H9 (cell line): ENCODE measurements around the gene C2CD2. TPM values are rescaled to one million over a fixed set of nuclear protein-coding genes. Genes with fewer than 3 reads are reported as not detected.
A peak's percentile ranks its signal among the peaks of the same experiment; 100 is the strongest.

Experiments
- DNase-seq: peaks from one replicate; pipeline ENCODE4 v3.0.0-alpha.2; 2017
- H2AFZ ChIP-seq: one replicate; pipeline ENCODE4 v1.6.1; 2013; ENCODE audit warnings: mild to moderate bottlenecking, low read length, control low read depth, moderate library complexity
- H2AK5ac ChIP-seq: 2 replicates; pipeline ENCODE4 v1.6.1; 2013; ENCODE audit warnings: low read length, control low read depth, mixed read lengths; ENCODE audit not compliant: insufficient read length
- H2BK120ac ChIP-seq: one replicate; pipeline ENCODE4 v1.6.1; 2013; ENCODE audit warnings: low read depth, mild to moderate bottlenecking, low read length, control low read depth, inconsistent platforms; ENCODE audit not compliant: poor library complexity, severe bottlenecking
- H2BK12ac ChIP-seq: 2 replicates; pipeline ENCODE4 v1.6.1; 2013; ENCODE audit warnings: low read length, control low read depth, mixed read lengths, low read depth; ENCODE audit not compliant: insufficient read length
- H2BK15ac ChIP-seq: 2 replicates; pipeline ENCODE4 v1.6.1; 2013; ENCODE audit warnings: low read depth, low read length, control low read depth
- H2BK20ac ChIP-seq: one replicate; pipeline ENCODE4 v1.6.1; 2013; ENCODE audit warnings: low read depth, mild to moderate bottlenecking, low read length, control low read depth, inconsistent platforms; ENCODE audit not compliant: poor library complexity, severe bottlenecking
- H2BK5ac ChIP-seq: 2 replicates; pipeline ENCODE4 v1.6.1; 2013; ENCODE audit warnings: low read length, control low read depth, mixed read lengths; ENCODE audit not compliant: insufficient read length
- H3K14ac ChIP-seq: 2 replicates; pipeline ENCODE4 v1.6.1; 2013; ENCODE audit warnings: low read length, control low read depth; ENCODE audit not compliant: insufficient read depth
- H3K18ac ChIP-seq: 2 replicates; pipeline ENCODE4 v1.6.1; 2013; ENCODE audit warnings: low read depth, mild to moderate bottlenecking, mixed read lengths, low read length, control low read depth; ENCODE audit not compliant: insufficient read length
- H3K23ac ChIP-seq: 2 replicates; pipeline ENCODE4 v1.6.1; 2013; ENCODE audit warnings: low read length, control low read depth, mixed read lengths, low read depth; ENCODE audit not compliant: insufficient read length
- H3K23me2 ChIP-seq: 2 replicates; pipeline ENCODE4 v1.6.1; 2013; ENCODE audit warnings: low read depth, mild to moderate bottlenecking, mixed read lengths, low read length, control low read depth; ENCODE audit not compliant: insufficient read length, poor library complexity, severe bottlenecking
- H3K27ac ChIP-seq: 2 replicates; pipeline ENCODE4 v1.5.1; 2013; ENCODE audit warnings: low read length, control low read depth, mixed read lengths, low read depth; ENCODE audit not compliant: insufficient read length
- H3K27me3 ChIP-seq: 2 replicates; pipeline ENCODE4 v1.6.1; 2013; ENCODE audit warnings: low read length, control low read depth, inconsistent platforms; ENCODE audit not compliant: insufficient read depth
- H3K4ac ChIP-seq: 2 replicates; pipeline ENCODE4 v1.6.1; 2013; ENCODE audit warnings: low read depth, mild to moderate bottlenecking, control low read depth, inconsistent platforms, low read length, moderate library complexity
- H3K4me1 ChIP-seq: 2 replicates; pipeline ENCODE4 v1.6.1; 2013; ENCODE audit warnings: low read length, control low read depth, inconsistent platforms; ENCODE audit not compliant: insufficient read depth
- H3K4me2 ChIP-seq: 2 replicates; pipeline ENCODE4 v1.6.1; 2013; ENCODE audit warnings: low read length, control low read depth, mixed read lengths; ENCODE audit not compliant: insufficient read length, insufficient read depth
- H3K56ac ChIP-seq: 2 replicates; pipeline ENCODE4 v1.6.1; 2013; ENCODE audit warnings: low read depth, mild to moderate bottlenecking, mixed read lengths, low read length, control low read depth; ENCODE audit not compliant: insufficient read length
- H3K79me1 ChIP-seq: 2 replicates; pipeline ENCODE4 v1.6.1; 2013; ENCODE audit warnings: low read depth, mild to moderate bottlenecking, moderate library complexity, low read length, control low read depth, inconsistent platforms; ENCODE audit not compliant: insufficient read depth, poor library complexity, severe bottlenecking
- H3K79me2 ChIP-seq: 2 replicates; pipeline ENCODE4 v1.6.1; 2013; ENCODE audit warnings: low read length, control low read depth, inconsistent platforms; ENCODE audit not compliant: insufficient read depth
- H3K9ac ChIP-seq: 2 replicates; pipeline ENCODE4 v1.6.1; 2013; ENCODE audit warnings: low read length, control low read depth, mixed read lengths; ENCODE audit not compliant: insufficient read length; ENCODE audit errors: extremely low read depth
- H3K9me3 ChIP-seq: one replicate; pipeline ENCODE4 v1.6.1; 2013; ENCODE audit warnings: low read depth, low read length, inconsistent platforms; ENCODE audit not compliant: control insufficient read depth
- H3T11ph ChIP-seq: one replicate; pipeline ENCODE4 v1.6.1; 2013; ENCODE audit warnings: mild to moderate bottlenecking, low read length, control low read depth, inconsistent platforms
- H4K20me1 ChIP-seq: one replicate; pipeline ENCODE4 v1.6.1; 2013; ENCODE audit not compliant: control insufficient read depth, insufficient read length, insufficient read depth
- H4K5ac ChIP-seq: 2 replicates; pipeline ENCODE4 v1.6.1; 2013; ENCODE audit warnings: low read depth, mild to moderate bottlenecking, mixed read lengths, low read length, control low read depth; ENCODE audit not compliant: insufficient read length
- H4K8ac ChIP-seq: replicated peaks from 2 replicates; pipeline ENCODE4 v1.6.1; 2013; ENCODE audit warnings: low read length, control low read depth, mixed read lengths, low read depth; ENCODE audit not compliant: insufficient read length
- H4K91ac ChIP-seq: 2 replicates; pipeline ENCODE4 v1.6.1; 2013; ENCODE audit warnings: low read depth, mild to moderate bottlenecking, moderate library complexity, mixed read lengths, low read length, control low read depth; ENCODE audit not compliant: insufficient read length
- H3K27ac Mint-ChIP-seq, 3 experiments: 2 replicates in 2 of 3; 3 replicates in 1 of 3; pipeline ENCODE4 v1.8.0; 2020 to 2021; ENCODE audit warnings: mixed read lengths in 3 of 3, mild to moderate bottlenecking in 1 of 3, moderate library complexity in 1 of 3
- H3K27me3 Mint-ChIP-seq: 2 replicates; pipeline ENCODE4 v1.8.0; 2021; ENCODE audit warnings: low read depth, mild to moderate bottlenecking, moderate library complexity, mixed read lengths
- H3K36me3 Mint-ChIP-seq, 3 experiments: 2 replicates in 2 of 3; 3 replicates in 1 of 3; pipeline ENCODE4 v1.8.0; 2020 to 2021; ENCODE audit warnings: low read depth in 3 of 3, mixed read lengths in 3 of 3; ENCODE audit not compliant: insufficient read depth in 1 of 3
- H3K4me1 Mint-ChIP-seq, 2 experiments: 2 replicates each; pipeline ENCODE4 v1.8.0; 2020; ENCODE audit warnings: mixed read lengths in 2 of 2
- H3K4me3 Mint-ChIP-seq, 2 experiments: 2 replicates in 1 of 2; 3 replicates in 1 of 2; pipeline ENCODE4 v1.8.0; 2020 to 2021; ENCODE audit warnings: mild to moderate bottlenecking in 2 of 2, mixed read lengths in 2 of 2, moderate library complexity in 1 of 2
- H3K9me3 Mint-ChIP-seq, 2 experiments: 2 replicates in 1 of 2; 3 replicates in 1 of 2; pipeline ENCODE4 v1.8.0; 2020; ENCODE audit warnings: mild to moderate bottlenecking in 2 of 2, mixed read lengths in 2 of 2, moderate library complexity in 1 of 2
- CTCF ChIP-seq: fragments of 200-600 bp; sonication (generic); conservative IDR thresholded peaks from 3 replicates; pipeline ENCODE4 v1.8.0; 2021; ENCODE audit warnings: antibody characterized with exemption, mild to moderate bottlenecking
- WGBS: extraction: QIAGEN DNeasy Blood & Tissue Kit; methylation state at CpG from one replicate; pipeline ENCODE4 v1.1.7; 2013; ENCODE audit warnings: missing lambda C conversion rate, low lambda C conversion rate, mixed read lengths; ENCODE audit not compliant: insufficient read length; ENCODE audit errors: extremely low coverage; 5-methylcytosine and 5-hydroxymethylcytosine counted together
- total RNA-seq: library from RNA; stranded (reverse); gene quantifications from 2 replicates; pipeline ENCODE4 v1.2.1, GENCODE V29; 2021

Gene C2CD2
- total RNA-seq, 1 experiment from 2014 or later, result 14.6 TPM

- Histone ChIP-seq H3K4me1 (0 out of 2 replicates have a peak, but pooled peaks cover 3% of the 10 kb centered on the region), H2AK5ac (no peak overlapping the region), H2AFZ (no peak overlapping the region), H2BK15ac (no peak overlapping the region), H3K14ac (no peak overlapping the region), H3K27ac (no peak overlapping the region), H2BK12ac (no peak overlapping the region), H4K8ac (no peak overlapping the region), H4K20me1 (no peaks in the 10 kb centered on the region), H4K91ac (no peak overlapping the region), H3K18ac (no peak overlapping the region), H3K4me2 (no peak overlapping the region), H2BK20ac (no peak overlapping the region), H3K9ac (no peak overlapping the region), H3T11ph (no peak overlapping the region), H2BK120ac (no peak overlapping the region), H3K4ac (no peak overlapping the region), H3K79me1 (no peaks in the 10 kb centered on the region), H3K27me3 (no peaks in the 10 kb centered on the region), H3K56ac (no peak overlapping the region), H3K23me2 (no peaks in the 10 kb centered on the region), H3K79me2 (no peaks in the 10 kb centered on the region), H2BK5ac (no peak overlapping the region), H3K9me3 (no peaks in the 10 kb centered on the region), H4K5ac (no peak overlapping the region), H3K23ac (no peak overlapping the region)
- no peaks in the 10 kb centered on the region for H3K36me3 Mint-ChIP-seq
- peaks cover 28 to 33% of the 10 kb centered on the region in 2 experiments for H3K4me1 Mint-ChIP-seq
- peak overlapping the region in 2 of 3 experiments; percentile 49 to 64; a peak in 3 of 7 replicates for H3K27ac Mint-ChIP-seq
- no peak for TF ChIP-seq CTCF
- DNase-seq, result no peak
- no peaks in the 10 kb centered on the region; the same call in 1 of the 2 replicates for H3K27me3 Mint-ChIP-seq
- H3K4me3 Mint-ChIP-seq, result no peak overlapping the region
- WGBS, result no CpG with 5 or more reads among the region's 18 CpGs
- no peaks in the 10 kb centered on the region for H3K9me3 Mint-ChIP-seq
Observed at GRCh38 chr21:41933313-41934079, 20.3 kb downstream of the C2CD2 start.
